ENCODE measurements around the gene PSG7. TPM values are rescaled to one million over a fixed set of nuclear protein-coding genes. Genes with fewer than 3 reads are reported as not detected.
"Not testable (repeated sequence)": the region's sequence is repeated elsewhere in the genome, so short reads cannot be mapped to it uniquely, and the experiment has no call there.

Gene PSG7
- total RNA-seq, 2 donors from 2014 or later, result not detected

DNA sequence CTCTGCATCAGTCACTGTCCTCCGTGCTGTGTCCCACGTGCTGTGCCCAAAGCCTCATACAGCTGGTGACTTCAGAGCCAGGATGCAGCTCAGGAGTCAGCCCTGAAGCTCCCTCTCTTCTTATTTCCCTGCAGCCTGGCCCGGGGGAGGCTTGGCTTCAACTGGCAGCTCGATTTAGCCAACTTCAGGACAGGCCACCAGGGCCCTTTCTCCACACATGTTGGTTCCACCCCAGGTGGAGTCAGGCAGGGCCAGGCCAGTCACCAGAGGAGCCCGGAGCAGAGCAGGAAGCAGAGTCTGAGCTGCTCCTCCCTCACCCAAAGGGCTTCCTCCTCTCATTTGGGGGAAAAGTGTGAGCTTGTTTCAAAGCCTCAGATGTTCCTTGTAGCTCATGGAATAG is 30.8 kb downstream of the PSG7 start:
- H3K4me3 ChIP-seq, H3K36me3 ChIP-seq: not testable (repeated sequence)

GRCh38 chr19:42900561-42900960 is 36.4 kb downstream of the PSG7 start:
- H3K4me1 ChIP-seq (ENCODE audit: control insufficient read depth in 1 of 2, low read depth in 2 of 2); H3K36me3 ChIP-seq; ATAC-seq (ENCODE audit: insufficient number of reproducible peaks, low FRiP score, low read depth); H3K4me3 ChIP-seq; H3K27ac ChIP-seq; H3K9me3 ChIP-seq; DNase-seq (ENCODE audit: low spot score); H3K27me3 ChIP-seq (replicated peaks; ENCODE audit: insufficient read depth): not testable (repeated sequence)

More for the DNA sequence above, 30.8 kb downstream of the PSG7 start:
- not testable (repeated sequence) for DNase-seq (ENCODE audit: low spot score); H3K27ac ChIP-seq; ATAC-seq (ENCODE audit: insufficient number of reproducible peaks, low FRiP score, low read depth); H3K27me3 ChIP-seq (replicated peaks; ENCODE audit: insufficient read depth); H3K4me1 ChIP-seq (ENCODE audit: control insufficient read depth in 1 of 2, low read depth in 2 of 2); H3K9me3 ChIP-seq

DNA sequence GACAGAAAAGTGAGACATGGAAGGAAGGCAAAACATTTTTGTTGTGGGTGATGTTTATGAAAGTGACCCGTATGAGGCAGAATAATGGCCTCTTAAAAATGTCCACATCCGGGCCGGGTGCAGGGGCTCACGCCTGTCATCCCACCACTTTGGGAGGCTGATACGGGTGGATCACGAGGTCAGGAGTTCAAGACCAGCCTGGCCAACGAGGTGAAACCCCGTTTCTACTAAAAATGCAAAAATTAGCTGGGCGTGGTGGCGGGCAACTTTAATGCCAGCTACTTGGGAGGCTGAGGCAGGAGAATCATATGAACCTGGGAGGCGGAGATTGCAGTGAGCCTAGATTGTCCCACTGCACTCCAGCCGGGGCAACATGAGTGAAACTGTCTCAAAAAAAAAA is 37.3 kb downstream of the PSG7 start:
- not testable (repeated sequence) for ATAC-seq (ENCODE audit: insufficient number of reproducible peaks, low FRiP score, low read depth); H3K4me3 ChIP-seq; H3K4me1 ChIP-seq (ENCODE audit: control insufficient read depth in 1 of 2, low read depth in 2 of 2); DNase-seq (ENCODE audit: low spot score); H3K9me3 ChIP-seq; H3K27me3 ChIP-seq (replicated peaks; ENCODE audit: insufficient read depth); H3K27ac ChIP-seq; H3K36me3 ChIP-seq

- ATAC-seq (ENCODE audit: insufficient number of reproducible peaks, low FRiP score, low read depth); H3K4me3 ChIP-seq; H3K36me3 ChIP-seq; H3K9me3 ChIP-seq; H3K27ac ChIP-seq; H3K4me1 ChIP-seq (ENCODE audit: control insufficient read depth in 1 of 2, low read depth in 2 of 2); H3K27me3 ChIP-seq (replicated peaks; ENCODE audit: insufficient read depth); DNase-seq (ENCODE audit: low spot score): not testable (repeated sequence)
These were observed 37.9 kb downstream of the PSG7 start for GRCh38 chr19:42899110-42899509.

DNA sequence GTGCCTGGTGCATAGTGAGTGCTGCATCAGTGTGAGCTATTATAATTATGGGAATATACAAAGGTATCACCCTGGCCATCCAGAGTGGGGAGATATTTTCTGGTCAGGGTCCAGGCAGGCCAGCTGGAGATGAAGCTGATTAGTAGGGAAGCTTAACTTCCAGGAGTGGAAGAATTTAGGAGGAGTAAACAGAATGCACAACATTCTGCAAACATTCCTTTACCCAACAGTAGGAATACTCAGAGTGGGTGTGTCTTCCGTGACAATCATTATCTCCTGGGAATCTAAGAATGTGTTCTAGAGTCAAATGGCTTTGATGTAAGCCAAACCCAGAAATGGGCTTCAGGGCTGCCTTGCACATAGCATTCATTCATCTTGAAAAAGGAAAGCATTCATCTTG is 38.4 kb downstream of the PSG7 start:
- H3K27ac ChIP-seq; H3K4me3 ChIP-seq; DNase-seq (ENCODE audit: low spot score); H3K9me3 ChIP-seq; H3K27me3 ChIP-seq (replicated peaks; ENCODE audit: insufficient read depth); H3K4me1 ChIP-seq (ENCODE audit: control insufficient read depth in 1 of 2, low read depth in 2 of 2); ATAC-seq (ENCODE audit: insufficient number of reproducible peaks, low FRiP score, low read depth); H3K36me3 ChIP-seq: not testable (repeated sequence)

DNA sequence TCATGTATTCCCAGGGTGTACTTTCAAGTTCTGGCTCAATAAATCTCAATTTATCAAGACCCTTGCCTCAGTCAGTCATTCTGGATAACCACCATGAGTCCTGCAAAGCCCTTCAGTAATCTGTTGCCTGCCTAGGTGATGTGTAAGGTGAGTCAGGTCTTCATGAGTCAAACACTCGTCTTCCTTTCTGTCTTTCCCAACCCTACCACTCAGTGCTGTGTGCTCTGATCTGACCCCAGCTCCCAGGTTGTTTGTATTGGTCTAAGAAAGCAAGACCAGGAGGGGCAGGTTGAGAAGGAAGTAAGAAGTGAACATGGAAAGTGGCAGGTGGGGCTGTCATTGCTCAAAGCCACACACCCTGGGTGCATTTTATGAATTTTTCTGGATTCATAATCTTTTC is 39.3 kb downstream of the PSG7 start:
- H3K27me3 ChIP-seq (replicated peaks; ENCODE audit: insufficient read depth); H3K27ac ChIP-seq; H3K4me1 ChIP-seq (ENCODE audit: control insufficient read depth in 1 of 2, low read depth in 2 of 2); H3K9me3 ChIP-seq; DNase-seq (ENCODE audit: low spot score); H3K36me3 ChIP-seq; H3K4me3 ChIP-seq; ATAC-seq (ENCODE audit: insufficient number of reproducible peaks, low FRiP score, low read depth): not testable (repeated sequence)

- H3K4me3 ChIP-seq; ATAC-seq (ENCODE audit: insufficient number of reproducible peaks, low FRiP score, low read depth); H3K27ac ChIP-seq; H3K4me1 ChIP-seq (ENCODE audit: control insufficient read depth in 1 of 2, low read depth in 2 of 2); H3K27me3 ChIP-seq (replicated peaks; ENCODE audit: insufficient read depth); H3K9me3 ChIP-seq; H3K36me3 ChIP-seq; DNase-seq (ENCODE audit: low spot score): not testable (repeated sequence)
These were observed 46.6 kb downstream of the PSG7 start for GRCh38 chr19:42890446-42890845.

DNA sequence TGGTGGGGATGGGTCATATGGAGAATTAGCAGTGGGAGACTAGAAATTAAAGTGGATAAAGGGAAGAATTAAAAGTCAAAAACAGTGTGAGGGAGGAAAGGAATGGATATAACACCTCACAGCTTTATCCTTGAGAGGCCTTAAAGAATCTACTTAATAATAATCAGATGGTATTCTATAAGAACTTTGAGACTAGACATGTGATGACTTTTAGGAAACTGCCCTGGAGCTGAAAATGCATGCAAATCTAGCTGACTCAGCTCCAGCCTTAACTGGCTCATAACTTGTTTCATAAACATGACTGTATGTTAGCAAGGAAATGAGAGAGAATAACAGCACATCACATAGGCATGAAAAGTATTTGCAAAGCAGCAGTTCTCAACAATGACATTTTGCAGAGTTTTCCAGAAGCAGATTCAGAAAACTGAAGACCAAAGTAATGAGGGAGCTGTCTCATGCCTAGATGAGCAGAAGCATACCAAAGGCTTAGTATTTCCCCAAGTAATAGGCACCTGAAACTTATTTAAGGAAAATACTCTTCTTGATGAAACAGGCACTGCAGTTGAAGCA is 49.0 kb downstream of the PSG7 start:
- H3K4me1 ChIP-seq (ENCODE audit: control insufficient read depth in 1 of 2, low read depth in 2 of 2); H3K27ac ChIP-seq; H3K36me3 ChIP-seq; H3K4me3 ChIP-seq; DNase-seq (ENCODE audit: low spot score); ATAC-seq (ENCODE audit: insufficient number of reproducible peaks, low FRiP score, low read depth); H3K27me3 ChIP-seq (replicated peaks; ENCODE audit: insufficient read depth); H3K9me3 ChIP-seq: not testable (repeated sequence)

DNA sequence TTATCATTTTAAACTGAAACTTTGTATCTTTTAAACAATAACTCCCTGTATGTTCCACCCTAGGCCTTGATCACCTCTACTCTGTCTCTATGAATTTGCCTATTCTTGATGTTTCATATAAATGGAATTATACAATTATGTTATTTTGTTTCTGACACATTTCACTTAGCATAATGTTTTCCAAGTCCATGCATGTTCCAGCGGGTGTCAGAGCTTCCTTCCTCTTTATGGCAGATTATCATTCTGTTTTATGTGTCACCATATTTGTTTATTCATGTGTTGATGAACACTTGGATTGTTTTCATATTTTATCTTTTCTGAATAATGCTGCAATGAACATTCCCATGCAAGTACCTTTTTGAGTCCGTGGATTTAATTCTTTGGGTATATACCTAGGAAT is 54.3 kb downstream of the PSG7 start:
- H3K4me3 ChIP-seq; H3K4me1 ChIP-seq (ENCODE audit: control insufficient read depth in 1 of 2, low read depth in 2 of 2); DNase-seq (ENCODE audit: low spot score); H3K36me3 ChIP-seq; H3K27me3 ChIP-seq (replicated peaks; ENCODE audit: insufficient read depth); ATAC-seq (ENCODE audit: insufficient number of reproducible peaks, low FRiP score, low read depth); H3K27ac ChIP-seq; H3K9me3 ChIP-seq: not testable (repeated sequence)

GRCh38 chr19:42882010-42882409 is 55.0 kb downstream of the PSG7 start:
- not testable (repeated sequence) for H3K27ac ChIP-seq; H3K4me1 ChIP-seq (ENCODE audit: control insufficient read depth in 1 of 2, low read depth in 2 of 2); H3K9me3 ChIP-seq; DNase-seq (ENCODE audit: low spot score); H3K4me3 ChIP-seq; H3K27me3 ChIP-seq (replicated peaks; ENCODE audit: insufficient read depth); ATAC-seq (ENCODE audit: insufficient number of reproducible peaks, low FRiP score, low read depth); H3K36me3 ChIP-seq

GRCh38 chr19:42881279-42881678 is 55.7 kb downstream of the PSG7 start:
- H3K36me3 ChIP-seq; ATAC-seq (ENCODE audit: insufficient number of reproducible peaks, low FRiP score, low read depth); H3K4me3 ChIP-seq; H3K4me1 ChIP-seq (ENCODE audit: control insufficient read depth in 1 of 2, low read depth in 2 of 2); DNase-seq (ENCODE audit: low spot score); H3K27ac ChIP-seq; H3K27me3 ChIP-seq (replicated peaks; ENCODE audit: insufficient read depth); H3K9me3 ChIP-seq: not testable (repeated sequence)

GRCh38 chr19:42880621-42881020 is 56.4 kb downstream of the PSG7 start:
- H3K27me3 ChIP-seq (replicated peaks; ENCODE audit: insufficient read depth); H3K4me3 ChIP-seq; H3K36me3 ChIP-seq; ATAC-seq (ENCODE audit: insufficient number of reproducible peaks, low FRiP score, low read depth); H3K9me3 ChIP-seq; H3K27ac ChIP-seq; DNase-seq (ENCODE audit: low spot score); H3K4me1 ChIP-seq (ENCODE audit: control insufficient read depth in 1 of 2, low read depth in 2 of 2): not testable (repeated sequence)
